Breast epithelium (tissue), 3 donors: Measurements from ENCODE around the gene COX15.

Experiments used
- POLR2A ChIP-seq: fragments of 450-650 bp; IDR thresholded peaks from one replicate; pipeline ENCODE4 v1.6.1; 2016; ENCODE audit warnings: antibody characterized with exemption, mild to moderate bottlenecking, moderate library complexity
- POLR2AphosphoS5 ChIP-seq, 3 donors: sonication (generic); formaldehyde crosslinking; IDR thresholded peaks; one replicate each; pipeline ENCODE4 v1.6.1; 2017; ENCODE audit warnings: antibody characterized with exemption in 3 of 3
- TF ChIP-seq, protein P1 (sequence below), 3 donors: fragments of 450-650 bp; IDR thresholded peaks; one replicate each; pipeline ENCODE4 v1.5.1; 2016 to 2017; ENCODE audit warnings: antibody characterized with exemption in 3 of 3, mild to moderate bottlenecking in 3 of 3, moderate library complexity in 3 of 3

DNA sequence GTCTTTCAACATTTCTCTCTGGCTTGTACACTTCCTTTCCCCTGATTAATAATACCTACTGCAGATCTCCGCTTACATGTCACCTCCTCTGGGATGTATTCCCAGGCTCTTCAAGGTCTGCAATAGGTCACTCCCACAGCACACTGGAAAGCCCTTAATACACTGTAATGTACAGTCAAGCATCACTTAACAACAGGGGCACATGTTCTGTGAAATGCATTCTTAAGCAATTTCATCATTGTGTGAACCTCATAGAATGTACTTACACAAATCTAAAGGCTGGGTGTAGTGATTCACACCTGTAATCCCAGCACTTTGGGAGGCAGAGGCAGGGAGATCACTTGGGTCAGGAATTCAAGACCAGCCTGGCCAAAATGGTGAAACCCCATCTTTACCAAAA lies 1.9 kb downstream of the COX15 start:
- TF ChIP-seq, protein P1, sequence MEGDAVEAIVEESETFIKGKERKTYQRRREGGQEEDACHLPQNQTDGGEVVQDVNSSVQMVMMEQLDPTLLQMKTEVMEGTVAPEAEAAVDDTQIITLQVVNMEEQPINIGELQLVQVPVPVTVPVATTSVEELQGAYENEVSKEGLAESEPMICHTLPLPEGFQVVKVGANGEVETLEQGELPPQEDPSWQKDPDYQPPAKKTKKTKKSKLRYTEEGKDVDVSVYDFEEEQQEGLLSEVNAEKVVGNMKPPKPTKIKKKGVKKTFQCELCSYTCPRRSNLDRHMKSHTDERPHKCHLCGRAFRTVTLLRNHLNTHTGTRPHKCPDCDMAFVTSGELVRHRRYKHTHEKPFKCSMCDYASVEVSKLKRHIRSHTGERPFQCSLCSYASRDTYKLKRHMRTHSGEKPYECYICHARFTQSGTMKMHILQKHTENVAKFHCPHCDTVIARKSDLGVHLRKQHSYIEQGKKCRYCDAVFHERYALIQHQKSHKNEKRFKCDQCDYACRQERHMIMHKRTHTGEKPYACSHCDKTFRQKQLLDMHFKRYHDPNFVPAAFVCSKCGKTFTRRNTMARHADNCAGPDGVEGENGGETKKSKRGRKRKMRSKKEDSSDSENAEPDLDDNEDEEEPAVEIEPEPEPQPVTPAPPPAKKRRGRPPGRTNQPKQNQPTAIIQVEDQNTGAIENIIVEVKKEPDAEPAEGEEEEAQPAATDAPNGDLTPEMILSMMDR (IDR thresholded peaks at IDR 0.05): no peak
- TF ChIP-seq POLR2AphosphoS5 (IDR thresholded peaks at IDR 0.05): no peak
- TF ChIP-seq POLR2A: no peak
